Mesodermal cell (in vitro differentiated cells): ENCODE data around the gene BHLHE41.

ENCODE experiments used
- H3K27ac ChIP-seq: 2 replicates; pipeline ENCODE4 v1.7.0; 2013; ENCODE audit warnings: mild to moderate bottlenecking, low read depth, low read length, moderate library complexity; ENCODE audit not compliant: severe bottlenecking
- H3K36me3 ChIP-seq: 2 replicates; pipeline ENCODE4 v1.7.1; 2013; ENCODE audit warnings: mild to moderate bottlenecking, low read length, moderate library complexity; ENCODE audit not compliant: control insufficient read depth, insufficient read depth
- H3K4me1 ChIP-seq: one replicate; pipeline ENCODE4 v1.7.1; 2013; ENCODE audit warnings: mild to moderate bottlenecking, low read length; ENCODE audit not compliant: insufficient read depth, control insufficient read depth, poor library complexity, severe bottlenecking
- H3K4me3 ChIP-seq: 2 replicates; pipeline ENCODE4 v1.7.0; 2013; ENCODE audit warnings: low read length, control low read depth, mild to moderate bottlenecking; ENCODE audit not compliant: insufficient read depth, poor library complexity, severe bottlenecking; ENCODE audit errors: extremely low read depth
- H3K9me3 ChIP-seq: 2 replicates; pipeline ENCODE4 v1.7.1; 2013; ENCODE audit warnings: mild to moderate bottlenecking, low read length, moderate library complexity; ENCODE audit not compliant: control insufficient read depth
- WGBS, 2 experiments: methylation state at CpG; one replicate each; pipeline ENCODE4 v1.1.5; 2013; ENCODE audit warnings: missing lambda C conversion rate in 2 of 2; ENCODE audit not compliant: insufficient coverage in 2 of 2; 5-methylcytosine and 5-hydroxymethylcytosine counted together

BHLHE41 gene

GRCh38 chr12:26122061-26122680 lies 2.7 kb downstream of the BHLHE41 start:
- Histone ChIP-seq H3K9me3 (no peaks in the 10 kb centered on the region), H3K36me3 (no peaks in the 10 kb centered on the region), H3K4me1 (peaks cover 7% of the 10 kb centered on the region), H3K27ac (no peak overlapping the region), H3K4me3 (peak overlapping the region; percentile 43)
- WGBS, 2 experiments, result 0% methylated on average over 43 to 59 of the region's 88 CpGs

GRCh38 chr12:26121323-26122060 lies 3.3 kb downstream of the BHLHE41 start:
- Histone ChIP-seq H3K4me1 (peaks cover 7% of the 10 kb centered on the region), H3K27ac (no peak overlapping the region), H3K9me3 (no peaks in the 10 kb centered on the region), H3K36me3 (no peaks in the 10 kb centered on the region), H3K4me3 (peak overlapping the region; percentile 43)
- WGBS, 2 experiments, result 9 to 17% methylated on average over 8 to 9 of the region's 15 CpGs

- H3K36me3 ChIP-seq, result no peaks in the 10 kb centered on the region
- H3K4me3 ChIP-seq, result no peak overlapping the region
- H3K4me1 ChIP-seq, result peaks cover 7% of the 10 kb centered on the region
- no peak overlapping the region for H3K27ac ChIP-seq
- 80 to 86% methylated on average over 3 of the region's 4 CpGs for WGBS, 2 experiments
- H3K9me3 ChIP-seq, result no peaks in the 10 kb centered on the region
These were observed 4.1 kb downstream of the BHLHE41 start for GRCh38 chr12:26120561-26121274.

DNA sequence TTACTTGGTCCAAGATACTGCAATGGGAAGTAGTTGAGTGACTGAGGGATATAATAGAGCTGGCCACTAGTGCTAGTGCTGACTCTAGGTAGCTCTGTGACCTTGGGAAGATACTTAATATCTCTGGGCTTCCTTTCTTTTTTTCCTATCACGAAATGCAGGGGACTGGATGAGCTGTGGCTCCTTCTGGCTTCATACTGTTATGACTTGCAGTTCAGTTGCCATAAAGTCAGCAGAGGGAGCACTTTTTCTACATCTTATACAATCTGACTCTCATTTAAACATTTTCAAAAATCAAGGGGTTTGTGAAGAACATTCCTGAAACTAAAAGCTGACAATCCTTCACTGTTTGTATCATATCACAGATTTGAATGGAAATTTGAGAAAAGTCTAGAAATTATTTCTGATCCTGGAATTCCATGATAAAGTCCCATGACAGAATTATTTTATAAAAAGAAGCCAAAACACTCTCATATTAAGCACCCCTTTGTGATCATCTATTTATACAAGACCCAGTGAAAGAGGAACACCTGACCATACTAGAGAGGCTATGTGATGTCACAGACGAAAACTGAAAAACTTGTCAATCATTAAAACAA lies 5.3 kb downstream of the BHLHE41 start:
- Histone ChIP-seq H3K36me3 (no peaks in the 10 kb centered on the region), H3K9me3 (no peaks in the 10 kb centered on the region), H3K4me1 (peaks cover 4% of the 10 kb centered on the region), H3K27ac (no peak overlapping the region), H3K4me3 (no peak overlapping the region)
- WGBS, 2 experiments, result 42% methylated on average over 2 of the region's 2 CpGs; no CpG with 5 or more reads in 1 of the 2 experiments

DNA sequence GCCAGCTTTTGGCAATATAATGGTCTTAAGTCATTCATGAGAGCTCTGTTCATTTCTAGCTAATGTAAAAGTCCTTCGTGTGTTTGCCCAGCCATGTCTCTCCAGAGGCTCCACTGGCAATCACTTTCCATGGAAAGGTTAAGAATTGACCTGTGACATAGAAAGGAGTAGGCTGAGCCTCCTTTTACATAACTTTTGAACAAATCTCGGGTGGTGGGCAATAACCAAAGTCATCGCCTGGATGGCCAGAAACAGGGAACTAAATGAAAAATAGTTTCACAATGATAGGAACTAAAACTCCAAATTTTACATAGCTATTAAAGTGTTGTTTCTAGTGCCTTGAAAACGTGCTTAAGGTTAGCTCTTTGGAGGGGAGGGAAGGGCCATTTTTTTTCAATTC lies 6.5 kb downstream of the BHLHE41 start:
- no peak overlapping the region for H3K27ac ChIP-seq
- H3K4me3 ChIP-seq, result no peak overlapping the region
- no peaks in the 10 kb centered on the region for H3K36me3 ChIP-seq
- peaks cover 4% of the 10 kb centered on the region for H3K4me1 ChIP-seq
- 73 to 83% methylated on average over 1 to 2 of the region's 4 CpGs for WGBS, 2 experiments
- no peaks in the 10 kb centered on the region for H3K9me3 ChIP-seq

GRCh38 chr12:26116829-26117715 lies 7.8 kb downstream of the BHLHE41 start:
- Histone ChIP-seq H3K27ac (no peak overlapping the region), H3K4me3 (no peak overlapping the region), H3K9me3 (no peaks in the 10 kb centered on the region), H3K4me1 (peaks cover 8% of the 10 kb centered on the region), H3K36me3 (no peaks in the 10 kb centered on the region)
- WGBS, 2 experiments, result 60 to 70% methylated on average over 2 to 3 of the region's 6 CpGs

DNA sequence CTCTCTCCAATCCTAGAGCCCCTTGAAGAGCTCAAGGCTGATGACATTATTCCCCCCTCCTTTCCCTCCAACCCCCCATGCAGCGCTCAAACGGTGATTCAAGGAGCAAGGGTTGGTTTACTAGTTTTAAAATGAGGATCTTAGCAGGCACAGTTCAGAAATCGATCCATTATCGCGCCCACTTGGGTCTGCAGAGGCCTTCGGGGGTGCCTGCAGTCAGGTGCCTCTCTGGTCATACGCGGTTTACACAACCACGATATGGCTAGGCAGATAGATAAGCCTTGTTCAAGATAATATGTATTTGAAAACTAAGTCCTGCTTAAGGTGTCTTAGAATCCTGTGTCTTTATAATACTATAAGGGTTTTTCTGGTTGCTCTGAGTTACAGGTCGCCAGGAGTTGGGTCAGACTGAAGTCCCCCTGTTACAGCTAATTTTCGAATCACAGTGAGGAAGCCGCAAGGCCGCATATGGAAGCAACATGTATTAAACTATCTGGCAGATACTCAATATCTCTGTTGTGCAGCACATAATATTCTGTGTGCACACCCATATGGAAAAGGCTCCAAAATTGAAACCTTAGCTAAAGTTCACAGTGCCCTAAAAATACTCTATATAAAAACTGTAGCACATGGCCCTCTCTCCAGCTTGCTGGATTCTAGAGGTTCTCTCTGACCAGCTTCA lies 10.0 kb downstream of the BHLHE41 start:
- Histone ChIP-seq H3K27ac (peak overlapping the region; percentile 91), H3K4me1 (peaks cover 8% of the 10 kb centered on the region), H3K36me3 (no peaks in the 10 kb centered on the region), H3K9me3 (no peaks in the 10 kb centered on the region), H3K4me3 (peak overlapping the region; percentile 47)
- 76 to 78% methylated on average over 9 to 11 of the region's 13 CpGs for WGBS, 2 experiments

DNA sequence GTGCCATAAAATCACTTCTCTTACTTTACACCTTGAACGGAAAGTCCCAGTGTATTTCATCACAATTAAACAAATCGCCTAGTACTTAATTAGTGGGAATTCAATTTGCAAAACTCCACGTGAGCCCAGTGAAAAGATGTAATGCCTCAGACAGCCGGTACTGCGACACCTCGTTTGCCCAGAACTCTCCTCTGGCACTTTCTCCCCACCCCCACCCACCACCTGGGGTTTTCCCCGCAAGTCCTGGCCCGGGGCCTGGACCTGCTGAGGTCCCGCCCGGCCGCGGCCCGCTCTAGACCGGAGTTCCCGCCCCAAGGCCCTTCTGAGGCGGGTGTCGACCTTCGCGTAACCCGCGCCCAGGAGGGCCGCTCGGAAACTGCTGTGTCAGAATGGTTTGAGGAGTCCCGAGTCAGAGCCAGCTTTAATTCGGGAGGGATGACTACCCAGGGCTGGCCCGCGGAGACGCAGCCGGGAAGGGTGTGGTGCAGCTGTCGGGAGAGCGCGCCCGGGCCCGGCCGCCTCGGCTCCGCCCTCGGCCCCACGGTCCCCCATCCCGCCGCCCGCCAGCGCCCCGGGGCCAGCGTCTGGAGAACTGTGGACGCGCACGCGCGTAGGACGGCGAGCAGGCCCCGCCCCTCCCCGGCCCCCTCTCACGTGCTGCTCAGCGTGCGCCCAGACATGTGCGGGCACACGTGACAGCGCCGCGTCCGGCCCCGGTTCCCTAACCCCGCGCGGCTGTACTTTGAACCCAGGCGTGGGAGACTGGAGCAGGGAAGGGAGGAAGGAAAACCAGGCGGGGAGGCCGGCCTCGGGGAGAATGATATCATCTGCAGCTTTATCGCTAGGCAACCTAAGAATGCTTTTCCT lies 10.8 kb downstream of the BHLHE41 start:
- Histone ChIP-seq H3K36me3 (no peaks in the 10 kb centered on the region), H3K9me3 (no peaks in the 10 kb centered on the region), H3K4me3 (peak overlapping the region; percentile 47), H3K27ac (peak overlapping the region; percentile 91), H3K4me1 (peaks cover 8% of the 10 kb centered on the region)
- WGBS, 2 experiments, result 0 to 1% methylated on average over 42 to 54 of the region's 72 CpGs

GRCh38 chr12:26113181-26113654 lies 11.6 kb downstream of the BHLHE41 start:
- Histone ChIP-seq H3K36me3 (no peaks in the 10 kb centered on the region), H3K4me1 (peaks cover 8% of the 10 kb centered on the region), H3K4me3 (peak overlapping the region; percentile 47), H3K27ac (peak overlapping the region; percentile 91), H3K9me3 (no peaks in the 10 kb centered on the region)
- WGBS, 2 experiments, result 0 to 20% methylated on average over 1 of the region's 6 CpGs
